Stimulated activated CD4-positive, alpha-beta T cell treated with anti-CD3 and anti-CD28 coated beads, Interleukin-2, amount 100 ng/mL, for 4 hours (primary cell): ENCODE results near the gene ING3.
"Not testable (repeated sequence)": the region's sequence is repeated elsewhere in the genome, so short reads cannot be mapped to it uniquely, and the experiment has no call there.

Experiments
- DNase-seq: peaks from one replicate; pipeline ENCODE4 v3.0.0-alpha.2; 2020; ENCODE audit warnings: low read depth

The ING3 gene

GRCh38 chr7:121002757-121003200 lies 52.2 kb downstream of the ING3 start:
- DNase-seq = no peak

- no peak for DNase-seq
Measured at GRCh38 chr7:121003986-121004685, 53.6 kb downstream of the ING3 start.

DNA sequence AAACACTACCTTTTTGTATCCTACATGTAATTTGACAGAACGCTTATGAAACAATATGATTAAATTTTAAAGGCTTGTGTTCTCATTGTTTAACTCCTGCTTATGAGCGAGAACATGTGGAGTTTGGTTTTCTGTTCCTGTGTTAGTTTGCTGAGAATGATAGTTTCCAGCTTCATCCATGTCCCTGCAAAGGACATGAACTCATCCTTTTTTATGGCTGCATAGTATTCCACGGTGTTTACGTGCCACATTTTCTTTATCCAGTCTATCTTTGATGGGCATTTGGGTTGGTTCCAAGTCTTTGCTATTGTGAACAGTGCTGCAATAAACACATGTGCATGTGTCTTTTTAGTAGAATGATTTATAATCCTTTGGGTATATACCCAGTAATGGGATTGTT lies 54.5 kb downstream of the ING3 start:
- DNase-seq = not testable (repeated sequence)

- no peak for DNase-seq
Measured at GRCh38 chr7:121005996-121006584, 55.5 kb downstream of the ING3 start.

GRCh38 chr7:121006711-121007315 lies 56.2 kb downstream of the ING3 start:
- no peak for DNase-seq

DNA sequence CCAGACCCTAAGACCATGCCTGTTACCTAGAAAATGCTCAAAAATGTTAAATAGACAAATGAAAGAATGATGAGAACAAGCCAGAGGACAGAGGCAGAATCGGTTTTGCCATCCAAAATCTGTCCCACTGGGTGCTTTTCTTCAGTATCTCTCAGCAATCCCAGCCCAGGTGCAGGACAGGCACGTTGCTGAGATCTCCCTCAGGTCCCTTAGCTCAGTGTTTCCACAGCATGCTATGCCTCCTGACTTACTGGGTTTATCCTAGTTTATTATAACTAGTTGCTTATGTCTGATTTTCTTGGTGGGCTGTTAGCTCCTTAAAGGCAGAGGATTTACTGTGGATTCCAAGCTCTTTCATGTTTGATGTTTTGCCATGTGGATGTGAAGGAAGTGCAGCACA lies 58.2 kb downstream of the ING3 start:
- no peak for DNase-seq

- DNase-seq = no peak
Measured at GRCh38 chr7:121011401-121011800, 60.8 kb downstream of the ING3 start.

DNA sequence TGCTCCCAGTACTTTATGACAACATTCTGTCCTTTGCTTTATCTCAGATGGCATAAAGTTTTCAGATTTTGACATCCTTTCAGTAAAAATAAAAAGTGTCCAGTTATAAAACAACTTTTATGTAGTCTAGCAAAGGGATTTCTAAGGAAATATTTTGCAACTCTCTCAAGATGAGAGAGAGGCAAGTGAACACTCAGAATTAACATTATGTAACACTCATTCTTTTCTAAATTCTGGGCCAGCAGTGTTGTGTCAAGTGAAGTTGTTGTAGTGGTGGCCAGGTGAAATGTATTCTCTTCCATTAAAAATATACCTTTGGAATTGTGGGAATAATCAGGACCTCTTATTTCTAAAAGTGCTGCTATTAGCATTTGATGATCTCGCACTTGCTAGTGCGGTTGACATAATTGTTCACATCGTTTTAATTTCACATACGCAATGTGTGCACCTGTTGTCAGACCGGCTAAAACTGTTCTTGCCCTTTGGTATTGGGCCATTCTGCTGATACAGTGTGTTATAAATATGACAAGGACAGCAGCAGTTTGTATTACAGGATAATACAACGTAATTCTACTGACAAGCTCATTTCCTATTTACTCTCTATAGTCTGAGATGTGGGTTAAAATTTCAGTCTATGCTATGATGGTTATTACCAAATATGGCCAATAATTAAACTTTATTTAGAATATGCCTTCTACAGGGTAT lies 61.7 kb downstream of the ING3 start:
- no peak for DNase-seq

- DNase-seq = no peak
Measured at GRCh38 chr7:121012919-121013318, 62.3 kb downstream of the ING3 start.

GRCh38 chr7:121015560-121015959 lies 65.0 kb downstream of the ING3 start:
- no peak for DNase-seq

GRCh38 chr7:121016966-121017365 lies 66.4 kb downstream of the ING3 start:
- no peak for DNase-seq

GRCh38 chr7:121017586-121017985 lies 67.0 kb downstream of the ING3 start:
- DNase-seq = no peak

DNA sequence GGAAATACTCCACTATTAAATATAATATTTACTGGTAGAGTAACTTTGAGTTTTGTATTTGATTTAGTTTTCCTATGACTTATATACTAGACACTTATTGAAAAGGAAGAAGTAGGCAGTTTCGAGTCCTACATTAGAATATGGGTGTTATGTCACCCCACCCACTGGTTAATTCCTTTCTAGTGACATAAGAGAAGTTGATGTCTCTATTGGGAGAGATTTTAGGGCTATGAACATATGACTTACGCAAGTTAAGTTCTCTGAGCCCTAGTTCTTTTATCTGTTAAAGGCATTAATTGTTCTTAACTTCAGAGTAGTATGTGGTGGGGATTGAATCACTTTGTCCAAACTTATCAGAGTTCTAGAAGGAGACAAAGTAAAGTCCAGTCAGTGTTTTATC lies 68.4 kb downstream of the ING3 start:
- DNase-seq = no peak

GRCh38 chr7:121020249-121020988 lies 69.8 kb downstream of the ING3 start:
- no peak for DNase-seq

- no peak for DNase-seq
Measured at GRCh38 chr7:121020989-121021969, 70.7 kb downstream of the ING3 start.

DNA sequence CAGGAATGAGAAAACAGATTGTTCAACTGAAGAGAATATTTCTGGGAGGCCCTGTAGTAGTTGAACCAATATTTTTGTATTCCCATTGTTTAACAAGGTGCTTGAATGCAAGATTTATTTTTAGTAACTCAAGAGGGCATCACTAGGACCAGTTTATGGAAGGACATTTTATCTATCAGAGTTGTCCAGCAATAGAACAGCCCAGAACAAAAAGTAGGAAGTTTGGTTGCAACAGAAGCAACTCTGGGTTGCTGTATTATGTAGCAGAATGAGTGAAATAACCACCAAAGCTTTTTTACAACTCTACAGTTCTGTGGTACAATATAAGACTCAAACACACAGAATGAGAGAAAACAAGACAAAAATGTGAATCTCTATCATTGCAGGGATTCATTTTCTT lies 72.6 kb downstream of the ING3 start:
- DNase-seq = no peak

DNA sequence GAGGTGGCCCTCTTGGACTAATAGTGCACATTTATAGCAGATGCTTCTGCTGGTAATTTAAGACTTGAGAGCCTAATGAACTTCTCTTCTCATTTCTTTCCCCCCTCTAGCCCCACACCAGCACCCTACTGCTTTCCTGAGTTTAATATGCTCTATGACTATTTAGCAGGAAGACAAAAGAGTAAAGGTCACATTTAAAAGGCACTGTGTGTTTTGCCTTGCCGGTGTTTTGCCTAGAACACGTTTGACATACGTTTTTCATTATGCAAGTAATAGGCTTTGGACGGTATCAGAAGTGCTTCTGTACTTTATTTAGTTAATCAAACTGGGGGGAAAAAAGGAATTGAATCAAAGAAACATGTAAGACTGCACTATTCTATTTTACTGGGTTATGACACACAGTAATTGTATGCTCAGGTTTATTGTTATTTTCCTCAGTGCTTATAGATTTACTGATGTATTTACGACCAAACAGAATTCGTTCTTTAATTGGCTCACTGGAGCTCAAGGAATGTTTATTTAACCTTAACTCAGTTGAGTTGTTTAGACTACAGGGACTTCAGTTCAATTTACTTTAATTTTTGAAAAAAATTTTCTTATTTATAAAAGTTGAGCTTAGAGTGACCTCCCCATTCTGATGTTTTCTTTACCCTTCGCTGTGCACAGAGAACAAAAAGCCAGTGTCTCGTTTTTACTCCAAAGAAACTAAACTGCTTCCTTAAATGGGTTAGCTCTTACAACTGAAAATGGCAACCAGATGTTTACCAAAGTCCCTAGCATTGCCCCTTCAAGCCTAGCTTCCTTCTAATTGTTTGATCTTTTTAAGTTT lies 73.3 kb downstream of the ING3 start:
- no peak for DNase-seq

GRCh38 chr7:121024611-121025010 lies 74.0 kb downstream of the ING3 start:
- no peak for DNase-seq

GRCh38 chr7:121026159-121026558 lies 75.6 kb downstream of the ING3 start:
- no peak for DNase-seq

DNA sequence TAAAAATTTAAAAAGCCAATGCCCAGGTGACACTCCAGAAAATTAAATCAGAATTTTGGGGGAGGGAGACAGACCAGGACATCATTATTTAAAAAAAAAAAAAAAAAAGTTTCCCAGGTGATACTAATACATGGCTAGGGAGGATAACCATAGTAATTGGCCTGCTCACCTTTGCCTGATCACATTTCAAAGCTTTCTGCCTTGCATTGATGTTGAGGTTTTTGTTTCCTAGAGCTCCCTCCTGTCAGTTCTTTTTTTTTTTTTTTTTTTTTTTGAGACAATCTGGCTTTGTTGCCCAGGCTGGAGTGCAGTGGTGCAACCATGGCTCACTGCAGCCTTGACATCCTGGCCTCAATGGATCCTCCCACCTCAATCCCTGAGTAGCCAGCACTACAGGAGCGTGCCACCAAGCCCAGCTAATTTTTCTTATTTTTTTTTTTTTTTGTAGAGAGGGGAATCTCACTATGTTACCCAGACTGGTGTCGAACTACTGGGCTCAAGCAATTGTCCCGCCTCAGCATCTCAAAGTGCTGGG lies 76.1 kb downstream of the ING3 start:
- DNase-seq = no peak
